HG02852 (cell line): ENCODE measurements around the gene OSBPL5.

ENCODE experiments used
- ATAC-seq: cut with Tn5 transposase; IDR thresholded peaks from one replicate; pipeline ENCODE4 v1.9.1; 2021; ENCODE audit warnings: mild to moderate bottlenecking, moderate library complexity; ENCODE audit not compliant: unreplicated experiment

OSBPL5 gene

GRCh38 chr11:3165152-3165705 lies at the start of gene OSBPL5:
OSBPL5 (minus strand) TSS chr11:3165310; CDS start chr11:3129148, 36,162 bp downstream.
- ATAC-seq, result no peak

DNA sequence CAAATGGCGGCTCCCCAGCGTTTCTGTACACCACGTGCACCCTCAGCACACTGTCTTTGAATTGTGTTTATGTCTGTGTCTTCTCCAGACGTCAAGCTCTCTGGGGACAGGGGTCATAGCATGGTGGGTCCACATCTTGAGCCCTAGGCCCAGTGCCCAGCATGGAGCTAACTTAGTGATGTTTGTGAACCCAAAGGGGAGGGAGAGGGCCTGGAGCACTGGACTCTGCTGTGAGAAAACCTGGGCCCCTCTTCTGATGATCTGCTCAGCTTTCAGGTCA lies 49.2 kb upstream of the OSBPL5 start:
- ATAC-seq, result no peak

GRCh38 chr11:3213659-3214419 lies 48.7 kb upstream of the OSBPL5 start:
- no peak for ATAC-seq

DNA sequence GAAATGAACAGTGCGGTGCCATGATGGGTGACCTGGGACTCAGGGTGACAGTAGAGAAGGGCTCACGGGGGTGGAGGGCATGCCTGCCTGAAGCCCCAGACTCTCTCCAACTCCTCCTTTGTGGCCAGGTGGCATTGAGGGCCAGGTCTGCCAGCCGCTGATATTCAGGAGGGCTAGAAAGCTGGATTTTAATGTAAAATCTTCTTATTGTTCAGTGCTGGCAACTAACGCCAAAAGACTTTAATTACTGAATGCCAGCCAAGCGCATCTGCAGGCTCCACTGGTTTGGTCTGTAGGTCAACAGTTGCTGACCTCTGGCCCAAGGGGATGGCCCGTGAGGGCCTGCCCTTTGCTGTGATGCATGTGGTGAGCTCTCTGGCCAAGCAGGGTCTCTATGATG lies 43.2 kb upstream of the OSBPL5 start:
- ATAC-seq, result no peak

DNA sequence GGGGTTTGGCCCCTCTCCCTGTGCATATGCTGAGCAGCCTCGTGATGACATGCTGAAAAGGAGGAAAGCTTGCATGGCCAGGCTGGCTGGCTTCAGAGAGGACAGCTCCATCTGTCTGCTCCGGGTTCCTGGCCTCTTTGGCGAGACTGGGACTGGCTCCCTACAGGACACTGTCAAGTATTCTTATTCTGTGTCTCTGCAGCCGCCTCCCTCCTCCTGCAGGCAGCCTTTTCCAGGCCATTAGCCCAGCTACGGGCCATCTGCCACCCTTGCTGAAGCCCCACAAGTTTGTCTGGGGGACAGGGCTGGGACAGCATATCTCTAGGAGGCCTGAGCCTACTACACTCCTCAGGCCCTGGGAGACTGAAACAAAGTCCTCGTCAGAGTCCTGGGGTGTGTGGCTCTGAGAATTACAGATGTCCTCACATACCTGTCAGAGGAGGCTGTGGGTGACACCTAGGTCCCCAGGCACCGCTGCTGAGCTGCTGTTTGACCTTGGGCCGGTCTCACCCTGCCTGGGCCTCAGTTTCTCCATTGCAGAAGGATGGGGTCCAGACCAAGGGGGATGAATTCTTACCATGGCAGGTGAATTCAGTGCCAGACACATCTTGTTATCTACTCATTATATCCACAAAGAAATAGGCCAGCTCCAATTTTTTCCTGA lies 42.5 kb upstream of the OSBPL5 start:
- ATAC-seq, result no peak

GRCh38 chr11:3206922-3207204 lies 41.8 kb upstream of the OSBPL5 start:
- no peak for ATAC-seq

DNA sequence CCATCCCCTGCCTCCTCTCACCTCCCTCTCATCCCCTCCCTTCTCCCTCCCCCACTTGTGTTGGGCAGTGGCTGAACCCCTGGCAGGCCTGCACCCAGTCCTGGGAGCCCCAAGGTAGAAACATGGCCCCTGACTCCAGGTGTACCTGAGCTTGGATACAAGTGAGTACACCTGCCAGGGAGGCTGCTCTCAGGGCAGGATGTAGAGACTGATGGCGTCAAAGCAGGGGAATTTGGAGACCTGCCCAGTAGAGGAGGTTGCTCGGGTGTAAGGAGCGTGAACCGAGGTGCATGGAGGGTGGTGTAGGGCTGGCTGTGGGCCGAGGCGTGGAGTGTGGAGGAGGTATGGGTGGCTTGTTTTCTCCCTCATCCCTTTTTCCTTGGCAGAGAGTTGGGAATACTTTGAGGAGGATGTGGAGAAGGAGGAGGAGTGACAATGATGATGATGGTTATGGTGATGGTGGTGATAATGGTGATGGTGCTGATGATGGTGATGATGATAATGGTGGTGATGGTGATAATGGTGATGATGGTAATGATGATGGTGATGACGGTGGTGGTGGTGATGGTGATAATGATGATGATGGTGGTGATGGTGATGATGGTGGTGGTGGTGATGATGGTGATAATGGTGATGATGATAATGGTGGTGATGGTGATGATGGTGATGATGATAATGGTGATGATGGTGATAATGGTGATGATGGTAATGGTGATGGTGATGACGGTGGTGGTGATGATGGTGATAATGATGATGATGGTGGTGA lies 41.2 kb upstream of the OSBPL5 start:
- ATAC-seq, result no peak

DNA sequence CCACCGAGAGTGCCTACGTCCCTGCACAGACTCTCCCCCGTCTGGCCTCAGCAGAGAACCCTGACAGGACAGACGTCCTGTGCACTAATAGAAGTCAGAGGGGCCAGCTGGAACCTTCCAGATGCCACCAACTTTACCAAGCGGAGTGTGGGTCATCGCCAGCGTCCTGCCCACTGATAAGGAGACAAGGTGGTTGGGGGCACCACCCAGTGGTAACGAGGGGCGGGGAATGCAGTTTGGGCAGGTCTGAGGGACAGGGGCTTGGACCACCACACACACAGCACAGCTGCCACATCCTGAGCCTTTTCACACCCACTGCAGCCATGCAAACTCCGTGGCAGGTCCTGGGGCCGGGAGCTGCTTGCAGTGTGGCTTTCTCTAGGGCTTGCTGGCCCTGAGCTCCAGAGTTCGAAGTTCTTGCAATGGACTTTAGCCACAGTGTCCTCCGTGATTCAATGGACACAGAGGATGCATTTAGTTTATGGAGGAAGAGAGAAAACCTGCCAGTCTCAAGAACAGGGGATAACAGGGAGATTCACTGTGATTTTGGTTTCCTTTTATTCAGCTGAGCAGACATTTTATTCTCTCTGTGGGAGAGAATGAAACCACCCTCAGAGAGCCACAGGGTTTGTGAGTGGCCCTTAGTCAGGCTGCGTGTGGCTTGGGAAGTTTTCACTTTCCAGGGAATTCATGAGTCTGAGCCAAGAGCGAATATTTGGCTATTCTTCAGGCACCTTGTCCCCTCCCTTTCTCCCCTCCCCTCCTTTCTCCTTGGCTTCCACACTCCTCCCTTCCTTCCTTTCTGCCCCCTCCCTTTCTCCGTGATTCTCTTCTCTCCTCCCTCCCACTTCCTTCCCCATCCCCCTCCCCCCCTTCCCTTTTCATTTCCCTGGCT lies 40.4 kb upstream of the OSBPL5 start:
- ATAC-seq, result no peak

DNA sequence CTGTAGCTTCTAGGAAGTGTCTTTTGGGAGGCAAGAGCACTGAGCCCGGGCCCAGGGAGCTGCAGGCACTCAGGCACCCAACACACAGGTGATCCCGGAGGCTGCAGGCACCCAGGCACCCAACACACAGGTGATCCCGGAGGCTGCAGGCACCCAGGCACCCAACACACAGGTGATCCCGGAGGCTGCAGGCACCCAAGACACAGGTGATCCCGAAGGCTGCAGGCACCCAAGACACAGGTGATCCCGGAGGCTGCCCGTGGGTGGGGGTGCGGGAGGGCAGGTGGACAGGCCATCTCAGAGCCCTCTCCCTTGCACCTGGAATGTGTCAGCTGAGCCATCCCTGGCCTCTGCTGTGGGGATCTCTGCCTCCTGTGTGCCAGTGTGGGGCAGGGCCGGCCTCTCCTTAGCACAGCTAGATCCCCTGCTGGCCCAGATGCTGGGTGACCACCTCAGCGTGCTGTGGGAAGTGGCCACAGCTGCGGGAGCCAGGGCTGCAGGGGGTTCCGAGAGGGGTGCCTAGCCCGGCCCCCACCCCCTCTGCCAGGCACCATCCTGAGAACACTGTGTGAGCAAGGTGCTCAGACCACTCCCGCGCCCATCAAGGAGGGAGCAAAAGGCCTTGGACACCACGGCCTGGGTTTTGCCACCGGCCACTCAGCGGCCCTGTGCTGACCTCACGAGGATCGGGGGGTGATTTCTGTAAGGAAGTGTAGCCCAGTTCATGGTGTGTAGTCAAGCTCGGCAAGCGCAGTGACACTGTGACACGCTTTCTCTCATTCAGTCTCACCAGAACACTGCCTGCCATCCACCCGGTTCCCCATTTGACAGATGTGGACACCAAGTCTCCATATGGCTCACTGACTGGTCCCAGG lies 39.3 kb upstream of the OSBPL5 start:
- no peak for ATAC-seq

- no peak for ATAC-seq
These were observed 38.3 kb upstream of the OSBPL5 start for GRCh38 chr11:3203221-3204043.

GRCh38 chr11:3202759-3203158 lies 37.6 kb upstream of the OSBPL5 start:
- no peak for ATAC-seq

DNA sequence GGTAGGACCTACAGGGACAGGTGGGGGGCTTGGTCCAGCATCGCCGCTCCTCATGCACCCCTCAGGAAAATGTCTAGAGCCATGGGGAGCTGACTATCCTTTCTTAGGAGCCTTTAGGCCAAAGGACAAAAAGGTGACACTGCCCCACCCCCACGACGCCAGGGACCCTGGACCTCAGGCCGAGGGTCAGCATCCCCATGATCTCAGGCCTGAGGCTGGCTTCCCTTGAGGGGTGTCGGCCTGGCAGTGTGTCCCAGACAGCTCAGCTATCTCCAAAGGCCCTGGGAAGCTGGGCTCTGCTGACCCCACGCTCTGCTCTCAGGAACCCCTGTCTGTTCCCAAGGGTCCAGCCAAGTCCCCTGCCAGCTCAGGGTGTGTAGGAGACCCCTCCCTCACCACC lies 37.2 kb upstream of the OSBPL5 start:
- ATAC-seq, result no peak

DNA sequence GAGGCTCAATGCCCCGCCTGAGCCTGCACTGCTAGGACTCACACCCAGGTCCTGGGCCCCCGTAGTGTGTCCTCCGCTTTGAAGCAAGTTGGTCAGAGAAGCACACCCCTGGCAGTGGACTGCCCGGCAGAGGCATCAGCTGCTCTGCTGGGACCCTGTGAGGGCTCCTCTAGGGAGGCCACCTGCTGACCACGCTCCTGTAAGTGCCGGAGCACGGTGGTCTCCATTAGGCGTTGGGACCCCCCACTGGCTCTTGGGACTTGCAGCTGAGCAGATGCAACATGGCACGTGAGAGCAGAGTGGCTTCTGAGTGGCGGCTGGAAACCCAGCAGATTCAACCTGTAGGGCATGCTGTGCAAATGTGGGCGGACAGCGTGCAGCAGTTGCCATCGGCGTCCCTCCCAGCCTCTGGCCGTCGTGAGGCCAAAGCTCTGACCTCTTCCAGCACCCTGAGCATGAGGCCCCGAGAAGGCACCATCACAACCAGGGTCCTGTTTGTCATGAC lies 36.6 kb upstream of the OSBPL5 start:
- no peak for ATAC-seq

DNA sequence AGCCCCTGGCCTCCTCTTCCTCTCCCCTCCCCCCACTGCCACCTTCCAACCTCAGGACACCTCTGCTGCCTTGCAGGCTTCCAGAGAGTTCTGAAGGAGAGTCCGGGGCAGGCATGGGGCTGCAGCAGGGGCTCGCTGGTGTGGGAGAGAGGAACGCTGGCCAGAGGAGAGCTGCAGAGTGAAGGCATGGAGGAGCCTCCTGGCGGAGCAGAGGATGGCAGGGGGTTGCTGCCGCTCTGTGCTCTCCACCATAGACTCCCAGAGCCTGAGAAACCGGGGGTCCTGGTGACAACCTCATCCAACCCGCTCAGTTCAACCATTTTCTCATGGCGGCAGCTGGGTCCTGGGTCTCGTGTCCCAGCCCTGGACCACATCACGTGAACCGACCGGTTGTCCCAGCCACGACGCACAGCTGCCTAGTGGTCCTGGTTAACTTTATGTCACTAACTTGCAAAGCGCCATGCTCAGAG lies 36.0 kb upstream of the OSBPL5 start:
- ATAC-seq, result no peak

- no peak for ATAC-seq
These were observed 35.4 kb upstream of the OSBPL5 start for GRCh38 chr11:3200388-3201111.

- ATAC-seq, result no peak
These were observed 34.6 kb upstream of the OSBPL5 start for GRCh38 chr11:3199537-3200295.

- ATAC-seq, result no peak
These were observed 33.7 kb upstream of the OSBPL5 start for GRCh38 chr11:3198815-3199214.
